Lower leg skin (tissue), 3 donors: Measurements from ENCODE around the gene AQP2.

Source experiments
- CTCF ChIP-seq, 3 donors: fragments of 450-650 bp; IDR thresholded peaks; one replicate each; pipeline ENCODE4 v1.5.1; 2016; ENCODE audit warnings: antibody characterized with exemption in 3 of 3, mild to moderate bottlenecking in 3 of 3, moderate library complexity in 2 of 3
- POLR2A ChIP-seq, 2 donors: fragments of 450-650 bp; IDR thresholded peaks; one replicate each; pipeline ENCODE4 v1.6.1; 2016 to 2017; ENCODE audit warnings: antibody characterized with exemption in 2 of 2, mild to moderate bottlenecking in 1 of 2, moderate library complexity in 1 of 2

GRCh38 chr12:49917166-49917787 is 33.3 kb upstream of the AQP2 start:
- no peak for TF ChIP-seq CTCF (IDR thresholded peaks at IDR 0.05)
- TF ChIP-seq POLR2A (IDR thresholded peaks at IDR 0.05), result no peak
